A549 (cell line): ENCODE data around the gene CCDC85B. TPM values are rescaled to one million over a fixed set of nuclear protein-coding genes. Genes with fewer than 3 reads are reported as not detected.

Experiments
- ATAC-seq, 2 experiments: fragments of 200-7000 bp in 1 of 2; fragments of >200 bp in 1 of 2; cut with Nextera tagmentation in 1 of 2; cut with Tn5 transposase in 1 of 2; 3 replicates each; pipeline versions ENCODE4 v1.8.0 to v1.9.1; 2018 to 2020; ENCODE audit warnings: mild to moderate bottlenecking in 1 of 2, moderate library complexity in 1 of 2
- CTCF ChIA-PET: fragments of 300-600 bp; sonication (Branson Sonifier 250); formaldehyde crosslinking; extraction: SDS; loops from one replicate; lab custom pipeline; 2021; ENCODE audit warnings: antibody characterized with exemption, inconsistent platforms; lab: Yijun Ruan, JAX
- POLR2A ChIA-PET: fragments of 350-600 bp; formaldehyde crosslinking; extraction: SDS; loops from one replicate; lab custom pipeline; 2021; ENCODE audit warnings: antibody characterized with exemption, inconsistent platforms; lab: Yijun Ruan, JAX
- DNase-seq, 2 experiments: peaks; one replicate each; pipeline versions ENCODE4 v3.0.0 to v3.0.0-alpha.2; 2011 to 2016; ENCODE audit warnings: low read depth in 1 of 2, low spot score in 1 of 2
- FAIRE-seq: peaks from 2 replicates; lab custom pipeline; 2011; peaks lifted over from hg19 to GRCh38; lab: Jason Lieb, UNC
- H3K27ac ChIP-seq, 2 experiments: fragments of >200 bp; sonication (Bioruptor Twin); formaldehyde crosslinking; 3 replicates each; pipeline ENCODE4 v1.5.1; 2016 to 2017
- H3K4me1 ChIP-seq: fragments of >200 bp; sonication (Bioruptor Twin); formaldehyde crosslinking; 3 replicates; pipeline ENCODE4 v1.6.1; 2016
- H3K4me2 ChIP-seq: fragments of >200 bp; sonication (Bioruptor Twin); formaldehyde crosslinking; 3 replicates; pipeline ENCODE4 v1.6.1; 2016
- H3K4me3 ChIP-seq: fragments of >200 bp; sonication (Bioruptor Twin); formaldehyde crosslinking; 3 replicates; pipeline ENCODE4 v1.5.1; 2016
- H3K9me3 ChIP-seq: fragments of >200 bp; sonication (Bioruptor Twin); formaldehyde crosslinking; 3 replicates; pipeline ENCODE4 v1.6.1; 2016
- BHLHE40 ChIP-seq: IDR thresholded peaks from 2 replicates; pipeline ENCODE4 v1.6.1; 2012; ENCODE audit warnings: low read depth, low read length, inconsistent platforms
- CBX8 ChIP-seq: fragments of 200-600 bp; sonication (generic); IDR thresholded peaks from 2 replicates; pipeline ENCODE4 v1.6.1; 2016
- CEBPB ChIP-seq, 2 experiments: fragments of >200 bp in 1 of 2; sonication (Bioruptor Twin) in 1 of 2; formaldehyde crosslinking in 1 of 2; IDR thresholded peaks; 2 replicates each; pipeline ENCODE4 v1.6.1; 2012 to 2016
- CHD2 ChIP-seq: fragments of 150-350 bp; IDR thresholded peaks from 2 replicates; pipeline ENCODE4 v1.6.1; 2014; ENCODE audit warnings: low read length; ENCODE audit not compliant: partially characterized antibody
- CHD4 ChIP-seq: fragments of 200-600 bp; sonication (generic); IDR thresholded peaks from 2 replicates; pipeline ENCODE4 v1.6.1; 2016; ENCODE audit warnings: antibody characterized with exemption, mild to moderate bottlenecking, borderline replicate concordance
- EHF ChIP-seq: fragments of 250-450 bp; sonication (Bioruptor Pico); IDR thresholded peaks from 2 replicates; pipeline ENCODE4 v1.5.0; 2020; ENCODE audit warnings: mild to moderate bottlenecking
- EP300 ChIP-seq, 2 experiments: fragments of >200 bp; sonication (Bioruptor Twin); formaldehyde crosslinking; IDR thresholded peaks; 2 replicates in 1 of 2; 3 replicates in 1 of 2; pipeline ENCODE4 v1.6.1; 2016 to 2017
- HDAC2 ChIP-seq: fragments of 200-600 bp; sonication (generic); IDR thresholded peaks from 2 replicates; pipeline ENCODE4 v1.6.1; 2016
- HOXA7 ChIP-seq: fragments of 250-450 bp; sonication (Bioruptor Pico); IDR thresholded peaks from 2 replicates; pipeline ENCODE4 v1.5.0; 2020; ENCODE audit warnings: mild to moderate bottlenecking, moderate library complexity
- HOXB5 ChIP-seq: fragments of 250-450 bp; sonication (Bioruptor Pico); IDR thresholded peaks from 2 replicates; pipeline ENCODE4 v1.5.0; 2020; ENCODE audit warnings: mild to moderate bottlenecking, moderate library complexity
- JUN ChIP-seq, 2 experiments: fragments of >200 bp; sonication (Bioruptor Twin); formaldehyde crosslinking; IDR thresholded peaks; 2 replicates in 1 of 2; 3 replicates in 1 of 2; pipeline ENCODE4 v1.6.1; 2016 to 2017
- JUNB ChIP-seq: fragments of >200 bp; sonication (Bioruptor Twin); formaldehyde crosslinking; IDR thresholded peaks from 2 replicates; pipeline ENCODE4 v1.6.1; 2016
- KDM1A ChIP-seq: fragments of 200-600 bp; sonication (generic); IDR thresholded peaks from 2 replicates; pipeline ENCODE4 v1.6.1; 2016; ENCODE audit warnings: low read depth, mild to moderate bottlenecking
- MAFK ChIP-seq: fragments of 450-650 bp; IDR thresholded peaks from 2 replicates; pipeline ENCODE4 v1.6.1; 2014; ENCODE audit not compliant: partially characterized antibody
- MAZ ChIP-seq: fragments of 150-350 bp; IDR thresholded peaks from 2 replicates; pipeline ENCODE4 v1.6.1; 2014; ENCODE audit warnings: antibody characterized with exemption, low read depth, low read length, borderline replicate concordance
- NFE2L2 ChIP-seq: fragments of 150-350 bp; conservative IDR thresholded peaks from 2 replicates; pipeline ENCODE4 v1.6.1; 2014; ENCODE audit warnings: low read length
- PHF8 ChIP-seq: fragments of 200-600 bp; sonication (generic); IDR thresholded peaks from 2 replicates; pipeline ENCODE4 v1.6.1; 2016; ENCODE audit warnings: low read depth, mild to moderate bottlenecking, antibody characterized with exemption, moderate library complexity, borderline replicate concordance
- POLR2A ChIP-seq: IDR thresholded peaks from 2 replicates; pipeline ENCODE4 v1.6.1; 2012; ENCODE audit warnings: mild to moderate bottlenecking, low read length
- POLR2AphosphoS2 ChIP-seq: conservative IDR thresholded peaks from 2 replicates; pipeline ENCODE4 v1.6.1; 2012; ENCODE audit warnings: low read length, improper control_type of control experiment, inconsistent platforms
- RARB ChIP-seq: fragments of 250-450 bp; sonication (Bioruptor Pico); IDR thresholded peaks from 2 replicates; pipeline ENCODE4 v1.8.0; 2021; ENCODE audit warnings: mild to moderate bottlenecking, moderate library complexity
- RCOR1 ChIP-seq: fragments of 150-350 bp; IDR thresholded peaks from 2 replicates; pipeline ENCODE4 v1.6.1; 2014; ENCODE audit warnings: antibody characterized with exemption, low read length, low read depth
- RNF2 ChIP-seq: fragments of 200-600 bp; sonication (generic); IDR thresholded peaks from 2 replicates; pipeline ENCODE4 v1.6.1; 2016; ENCODE audit warnings: low read depth, mild to moderate bottlenecking, antibody characterized with exemption, moderate library complexity, borderline replicate concordance
- SREBF2 ChIP-seq: fragments of 450-650 bp; IDR thresholded peaks from 2 replicates; pipeline ENCODE4 v1.6.1; 2014; ENCODE audit warnings: mild to moderate bottlenecking, moderate library complexity
- TFCP2L1 ChIP-seq: fragments of 250-450 bp; sonication (Bioruptor Pico); IDR thresholded peaks from 2 replicates; pipeline ENCODE4 v1.5.0; 2021; ENCODE audit warnings: mild to moderate bottlenecking
- TP53 ChIP-seq: fragments of 250-450 bp; sonication (Bioruptor Pico); IDR thresholded peaks from 2 replicates; pipeline ENCODE4 v1.5.0; 2021; ENCODE audit warnings: mild to moderate bottlenecking, moderate library complexity
- ZSCAN20 ChIP-seq: fragments of 250-450 bp; sonication (Bioruptor Pico); IDR thresholded peaks from 2 replicates; pipeline ENCODE4 v1.8.0; 2022; ENCODE audit warnings: mild to moderate bottlenecking, moderate library complexity
- whole genome bisulfite sequencing: methylation state at CpG from one replicate; pipeline ENCODE4 v1.1.6; 2017; ENCODE audit errors: missing lambda C conversion rate; 5-methylcytosine and 5-hydroxymethylcytosine counted together
- polyA plus RNA-seq, 4 experiments: library from polyadenylated mRNA; depleted of rRNA in 3 of 4; stranded (reverse); fragments of >200 nt; fragmentation: RNase III in 1 of 4; extraction: RNeasy Plus Mini Kit Qiagen cat#74134 plus additional on column Dnase treatment in 1 of 4; gene quantifications; 2 replicates in 3 of 4; 3 replicates in 1 of 4; pipeline ENCODE4 v1.2.3, GENCODE V29; 2011 to 2017
- TF ChIP-seq, protein P1 (sequence below): fragments of 150-350 bp; IDR thresholded peaks from 2 replicates; pipeline ENCODE4 v1.6.1; 2014; ENCODE audit warnings: low read depth, mild to moderate bottlenecking, low read length
- TF ChIP-seq, protein P2 (sequence below): fragments of 250-450 bp; sonication (Bioruptor Pico); IDR thresholded peaks from 2 replicates; pipeline ENCODE4 v1.5.0; 2020; ENCODE audit warnings: low read depth, mild to moderate bottlenecking, moderate library complexity
- TF ChIP-seq, protein P3 (sequence below): fragments of 250-450 bp; sonication (Bioruptor Pico); IDR thresholded peaks from 2 replicates; pipeline ENCODE4 v1.5.0; 2021; ENCODE audit warnings: mild to moderate bottlenecking, moderate library complexity, borderline replicate concordance
- TF ChIP-seq, protein P4 (sequence below): fragments of 450-650 bp; IDR thresholded peaks from 2 replicates; pipeline ENCODE4 v1.6.1; 2014; ENCODE audit warnings: antibody characterized with exemption
- TF ChIP-seq, protein P5 (sequence below): fragments of >200 bp; sonication (Bioruptor Twin); formaldehyde crosslinking; IDR thresholded peaks from 2 replicates; pipeline ENCODE4 v1.6.1; 2016

The CCDC85B gene
- polyA plus RNA-seq, 2 of the 4 experiments (the other 2 are of a cell fraction), result 7.3 to 27.5 TPM

DNA sequence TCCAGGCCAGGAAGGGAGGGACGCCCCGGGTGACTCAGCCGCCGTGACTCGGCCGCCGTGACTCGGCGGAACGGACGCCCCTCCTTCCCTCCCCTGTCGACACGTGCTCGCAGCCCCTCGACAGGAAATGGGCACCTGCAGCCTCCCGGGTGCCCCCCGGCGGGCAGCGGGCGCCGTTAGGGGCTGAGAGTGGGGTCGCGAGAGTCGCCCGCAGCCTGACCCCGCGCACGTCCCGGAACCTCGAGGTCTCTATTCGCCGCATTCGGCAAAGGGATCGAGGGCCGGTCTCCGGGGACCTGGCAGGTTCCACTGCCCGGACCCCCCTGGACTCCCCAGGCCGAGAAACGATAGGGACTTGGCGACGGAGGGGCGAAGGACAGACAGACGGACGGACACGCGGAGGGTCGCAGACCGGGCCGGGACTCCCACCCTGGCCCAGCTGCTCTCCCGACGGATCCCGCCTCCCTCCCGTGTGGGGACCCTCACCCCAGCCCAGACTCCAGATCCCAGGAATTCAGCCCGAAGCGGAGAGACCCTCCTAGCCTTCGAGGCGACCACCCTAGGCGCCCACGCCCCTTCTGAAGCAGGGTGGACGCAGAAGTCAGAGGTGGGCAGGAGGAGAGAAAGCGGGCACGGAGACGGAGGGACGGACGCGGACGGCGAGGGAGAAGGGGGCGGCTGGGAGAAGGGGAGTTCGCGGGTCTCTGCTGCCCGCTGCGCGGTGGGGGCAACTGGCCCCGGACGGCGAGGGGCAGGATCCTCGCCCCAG, 9.1 kb downstream of the CCDC85B start (continued):
- TF ChIP-seq, protein P1, sequence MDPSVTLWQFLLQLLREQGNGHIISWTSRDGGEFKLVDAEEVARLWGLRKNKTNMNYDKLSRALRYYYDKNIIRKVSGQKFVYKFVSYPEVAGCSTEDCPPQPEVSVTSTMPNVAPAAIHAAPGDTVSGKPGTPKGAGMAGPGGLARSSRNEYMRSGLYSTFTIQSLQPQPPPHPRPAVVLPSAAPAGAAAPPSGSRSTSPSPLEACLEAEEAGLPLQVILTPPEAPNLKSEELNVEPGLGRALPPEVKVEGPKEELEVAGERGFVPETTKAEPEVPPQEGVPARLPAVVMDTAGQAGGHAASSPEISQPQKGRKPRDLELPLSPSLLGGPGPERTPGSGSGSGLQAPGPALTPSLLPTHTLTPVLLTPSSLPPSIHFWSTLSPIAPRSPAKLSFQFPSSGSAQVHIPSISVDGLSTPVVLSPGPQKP, result no peak
- TF ChIP-seq CBX8 (no peak), BHLHE40 (peak; percentile 79), SREBF2 (no peak), JUNB (peak; percentile 35; the same call in 1 of the 2 replicates), MAZ (0 out of 2 replicates have a peak, but pooled peaks have one; percentile 22), EP300 (IDR thresholded peaks at IDR 0.05) (peak in 1 of 2 experiments; percentile 35; a peak in 1 of 5 replicates), CEBPB (IDR thresholded peaks at IDR 0.05) (no peak), POLR2AphosphoS2 (no peak), EHF (CRISPR knock-in tag) (no peak)

GRCh38 chr11:65900125-65900898, 9.8 kb downstream of the CCDC85B start, which contains the start of gene FOSL1:
TSS of gene FOSL1 (minus strand) at chr11:65900388. CDS start at chr11:65900339, 49 bp downstream.
- ChIA-PET POLR2A (interaction anchor here (0.7 to 5.7 kb wide), 10 partner anchors 8 to 50 kb away, joined by 3 to 43 read pairs (median 7); partner anchors contain the start of genes C11orf68, CCDC85B and FIBP), CTCF (interaction anchor here (1.0 to 31.6 kb wide), 8 partner anchors 7 to 237 kb away, joined by 3 to 618 read pairs (median 4); partner anchors contain the start of genes C11orf68, CCDC85B, DRAP1 and FIBP)
- Histone ChIP-seq H3K4me2 (peak within 1 kb of the TSS; percentile 90), H3K4me3 (peak within 1 kb of the TSS; percentile 93), H3K9me3 (no peaks in the 10 kb centered on the region), H3K27ac (peak within 1 kb of the TSS; percentile 97), H3K4me1 (peaks cover 59% of the 10 kb centered on the region)
- DNase-seq (peak; percentile 91 to 99), FAIRE-seq (no peak), ATAC-seq (peak; percentile 74 to 79)
- WGBS, result 4% methylated on average over 46 of the region's 80 CpGs
- peak; percentile 78; the same call in 1 of the 2 replicates for TF ChIP-seq ZSCAN20 (CRISPR knock-in tag)
- peak; percentile 79 to 96; a peak in 4 of 5 replicates for TF ChIP-seq JUN (IDR thresholded peaks at IDR 0.05)
- TF ChIP-seq, protein P2, sequence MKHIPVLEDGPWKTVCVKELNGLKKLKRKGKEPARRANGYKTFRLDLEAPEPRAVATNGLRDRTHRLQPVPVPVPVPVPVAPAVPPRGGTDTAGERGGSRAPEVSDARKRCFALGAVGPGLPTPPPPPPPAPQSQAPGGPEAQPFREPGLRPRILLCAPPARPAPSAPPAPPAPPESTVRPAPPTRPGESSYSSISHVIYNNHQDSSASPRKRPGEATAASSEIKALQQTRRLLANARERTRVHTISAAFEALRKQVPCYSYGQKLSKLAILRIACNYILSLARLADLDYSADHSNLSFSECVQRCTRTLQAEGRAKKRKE (CRISPR knock-in tag), result peak; percentile 59; the same call in 1 of the 2 replicates
- TF ChIP-seq RNF2, result no peak
- TF ChIP-seq TFCP2L1 (CRISPR knock-in tag), result no peak
- 0 out of 2 replicates have a peak, but pooled peaks have one; percentile 41 for TF ChIP-seq HOXB5 (CRISPR knock-in tag)
- TF ChIP-seq, protein P3, sequence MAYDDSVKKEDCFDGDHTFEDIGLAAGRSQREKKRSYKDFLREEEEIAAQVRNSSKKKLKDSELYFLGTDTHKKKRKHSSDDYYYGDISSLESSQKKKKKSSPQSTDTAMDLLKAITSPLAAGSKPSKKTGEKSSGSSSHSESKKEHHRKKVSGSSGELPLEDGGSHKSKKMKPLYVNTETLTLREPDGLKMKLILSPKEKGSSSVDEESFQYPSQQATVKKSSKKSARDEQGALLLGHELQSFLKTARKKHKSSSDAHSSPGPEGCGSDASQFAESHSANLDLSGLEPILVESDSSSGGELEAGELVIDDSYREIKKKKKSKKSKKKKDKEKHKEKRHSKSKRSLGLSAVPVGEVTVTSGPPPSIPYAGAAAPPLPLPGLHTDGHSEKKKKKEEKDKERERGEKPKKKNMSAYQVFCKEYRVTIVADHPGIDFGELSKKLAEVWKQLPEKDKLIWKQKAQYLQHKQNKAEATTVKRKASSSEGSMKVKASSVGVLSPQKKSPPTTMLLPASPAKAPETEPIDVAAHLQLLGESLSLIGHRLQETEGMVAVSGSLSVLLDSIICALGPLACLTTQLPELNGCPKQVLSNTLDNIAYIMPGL (CRISPR knock-in tag), result no peak
- 0 out of 2 replicates have a peak, but pooled peaks have one; percentile 19 for TF ChIP-seq BHLHE40
- peak; percentile 78 for TF ChIP-seq POLR2A
- no peak for TF ChIP-seq HDAC2
- TF ChIP-seq RARB (CRISPR knock-in tag), result no peak
- no peak for TF ChIP-seq CBX8
- TF ChIP-seq PHF8, result peak; percentile 78
- no peak for TF ChIP-seq CHD2
- TF ChIP-seq CHD4, result no peak
- TF ChIP-seq MAFK, result no peak
- TF ChIP-seq, protein P1, result no peak
- TF ChIP-seq, protein P4, sequence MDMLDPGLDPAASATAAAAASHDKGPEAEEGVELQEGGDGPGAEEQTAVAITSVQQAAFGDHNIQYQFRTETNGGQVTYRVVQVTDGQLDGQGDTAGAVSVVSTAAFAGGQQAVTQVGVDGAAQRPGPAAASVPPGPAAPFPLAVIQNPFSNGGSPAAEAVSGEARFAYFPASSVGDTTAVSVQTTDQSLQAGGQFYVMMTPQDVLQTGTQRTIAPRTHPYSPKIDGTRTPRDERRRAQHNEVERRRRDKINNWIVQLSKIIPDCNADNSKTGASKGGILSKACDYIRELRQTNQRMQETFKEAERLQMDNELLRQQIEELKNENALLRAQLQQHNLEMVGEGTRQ, result no peak
- 0 out of 2 replicates have a peak, but pooled peaks have one; percentile 6 for TF ChIP-seq TP53 (CRISPR knock-in tag)
- no peak for TF ChIP-seq HOXA7 (CRISPR knock-in tag)
- no peak for TF ChIP-seq NFE2L2
- no peak for TF ChIP-seq EP300 (IDR thresholded peaks at IDR 0.05)
- TF ChIP-seq KDM1A, result no peak
- TF ChIP-seq RCOR1, result no peak
- no peak for TF ChIP-seq CEBPB (IDR thresholded peaks at IDR 0.05)
- TF ChIP-seq, protein P5, sequence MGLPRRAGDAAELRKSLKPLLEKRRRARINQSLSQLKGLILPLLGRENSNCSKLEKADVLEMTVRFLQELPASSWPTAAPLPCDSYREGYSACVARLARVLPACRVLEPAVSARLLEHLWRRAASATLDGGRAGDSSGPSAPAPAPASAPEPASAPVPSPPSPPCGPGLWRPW, result no peak
